Prostate gland (tissue), 2 donors: Measurements from ENCODE around the gene FOXP1.

Experiments used
- POLR2A ChIP-seq: fragments of 450-650 bp; IDR thresholded peaks from one replicate; pipeline ENCODE4 v1.6.1; 2016; ENCODE audit warnings: antibody characterized with exemption, mild to moderate bottlenecking
- POLR2AphosphoS5 ChIP-seq: sonication (generic); formaldehyde crosslinking; IDR thresholded peaks from one replicate; pipeline ENCODE4 v1.6.1; 2017; ENCODE audit warnings: antibody characterized with exemption
- TF ChIP-seq, protein P1 (sequence below), 4 experiments: fragments of 200-600 bp in 2 of 4; fragments of 450-650 bp in 2 of 4; sonication (generic) in 2 of 4; IDR thresholded peaks; 1 replicate in 3 of 4; 2 replicates in 1 of 4; pipeline ENCODE4 v1.5.1; 2016 to 2019; ENCODE audit warnings: antibody characterized with exemption in 4 of 4, mild to moderate bottlenecking in 2 of 4, moderate library complexity in 2 of 4

DNA sequence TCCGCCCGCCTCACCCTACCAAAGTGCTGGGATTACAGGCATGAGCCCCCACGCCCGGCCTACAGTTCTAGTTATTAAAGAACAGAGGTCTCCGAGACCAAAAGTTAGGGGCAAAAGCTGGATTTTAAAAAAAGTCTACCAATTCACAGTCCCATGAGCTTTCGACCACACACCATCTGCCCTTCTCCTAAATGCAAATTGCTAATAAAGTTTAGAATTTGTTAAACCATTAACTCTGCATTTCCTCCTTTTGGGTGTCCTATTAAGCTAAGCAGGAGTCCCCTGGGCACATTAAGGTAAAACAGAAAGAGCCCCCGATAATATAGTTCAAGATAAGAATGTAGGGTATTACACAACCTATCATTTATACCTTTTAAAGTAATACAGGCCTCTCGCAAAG is 322.7 kb downstream of the FOXP1 start:
- TF ChIP-seq POLR2A (no peak), POLR2AphosphoS5 (no peak)
- TF ChIP-seq, protein P1, sequence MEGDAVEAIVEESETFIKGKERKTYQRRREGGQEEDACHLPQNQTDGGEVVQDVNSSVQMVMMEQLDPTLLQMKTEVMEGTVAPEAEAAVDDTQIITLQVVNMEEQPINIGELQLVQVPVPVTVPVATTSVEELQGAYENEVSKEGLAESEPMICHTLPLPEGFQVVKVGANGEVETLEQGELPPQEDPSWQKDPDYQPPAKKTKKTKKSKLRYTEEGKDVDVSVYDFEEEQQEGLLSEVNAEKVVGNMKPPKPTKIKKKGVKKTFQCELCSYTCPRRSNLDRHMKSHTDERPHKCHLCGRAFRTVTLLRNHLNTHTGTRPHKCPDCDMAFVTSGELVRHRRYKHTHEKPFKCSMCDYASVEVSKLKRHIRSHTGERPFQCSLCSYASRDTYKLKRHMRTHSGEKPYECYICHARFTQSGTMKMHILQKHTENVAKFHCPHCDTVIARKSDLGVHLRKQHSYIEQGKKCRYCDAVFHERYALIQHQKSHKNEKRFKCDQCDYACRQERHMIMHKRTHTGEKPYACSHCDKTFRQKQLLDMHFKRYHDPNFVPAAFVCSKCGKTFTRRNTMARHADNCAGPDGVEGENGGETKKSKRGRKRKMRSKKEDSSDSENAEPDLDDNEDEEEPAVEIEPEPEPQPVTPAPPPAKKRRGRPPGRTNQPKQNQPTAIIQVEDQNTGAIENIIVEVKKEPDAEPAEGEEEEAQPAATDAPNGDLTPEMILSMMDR (IDR thresholded peaks at IDR 0.05), result no peak
